Activated gamma-delta T cell treated with Interleukin-2 at 50 U/mL for 16 hours (primary cell): ENCODE data around the gene PLA1A.

Source experiments
- DNase-seq: peaks from one replicate; pipeline ENCODE4 v3.0.0-alpha.2; 2020

Gene PLA1A

DNA sequence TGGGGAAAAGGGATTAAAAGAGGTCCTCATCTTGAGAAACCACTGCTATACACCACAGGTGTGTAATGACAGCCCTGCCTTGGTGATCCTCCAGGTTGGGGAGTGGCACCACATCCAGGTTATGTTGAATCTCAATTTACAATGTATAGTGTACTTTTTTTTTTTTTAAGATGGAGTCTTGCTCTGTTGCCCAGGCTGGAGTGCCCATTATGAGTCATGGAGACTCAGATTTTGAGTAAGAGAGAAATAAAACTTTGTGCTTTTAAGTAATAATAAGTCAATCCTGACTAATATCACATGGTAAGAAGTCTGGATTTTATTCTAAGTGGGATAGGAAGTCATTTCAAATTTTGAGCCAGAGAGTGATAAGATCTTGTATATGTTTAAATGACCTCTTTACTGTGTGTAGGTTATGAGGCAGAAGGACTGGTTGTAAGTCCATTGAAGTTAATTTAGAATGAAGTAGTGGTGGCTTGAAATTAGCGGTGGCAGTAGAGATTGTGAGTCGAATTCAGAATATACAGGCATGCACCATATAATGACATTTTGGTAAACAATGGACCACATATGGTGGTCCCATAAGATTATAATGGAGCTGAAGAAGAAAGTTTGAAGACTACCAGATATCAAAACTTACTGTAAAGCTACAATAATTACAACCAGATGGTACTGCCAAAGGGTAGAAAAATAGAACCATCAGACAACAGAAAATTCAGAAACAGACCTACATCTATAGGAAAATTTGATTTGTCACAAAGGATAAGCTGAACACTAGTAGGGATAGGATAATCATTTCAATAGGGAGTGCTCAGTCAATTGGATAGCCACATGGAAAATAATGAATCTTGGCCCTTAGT, 42.0 kb downstream of the PLA1A start:
- no peak for DNase-seq

DNA sequence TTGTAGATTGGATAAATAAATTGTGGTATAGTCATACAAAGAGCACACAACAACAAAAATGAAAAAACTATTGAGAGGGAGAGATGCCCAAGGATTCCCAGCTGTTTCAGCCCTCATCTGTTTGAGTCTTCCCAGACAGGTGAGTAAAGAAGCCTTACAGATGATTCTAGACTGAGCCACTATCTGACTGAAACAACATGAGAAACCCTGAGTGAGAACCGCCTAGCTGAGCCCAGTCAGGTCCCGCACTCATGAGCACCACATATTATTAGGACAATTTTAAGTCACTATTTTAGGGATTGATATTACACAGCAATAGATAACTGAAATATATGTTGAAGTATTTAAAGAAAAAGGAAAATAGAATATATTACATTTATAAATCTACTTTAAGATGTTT, 43.7 kb downstream of the PLA1A start:
- DNase-seq, result no peak

DNA sequence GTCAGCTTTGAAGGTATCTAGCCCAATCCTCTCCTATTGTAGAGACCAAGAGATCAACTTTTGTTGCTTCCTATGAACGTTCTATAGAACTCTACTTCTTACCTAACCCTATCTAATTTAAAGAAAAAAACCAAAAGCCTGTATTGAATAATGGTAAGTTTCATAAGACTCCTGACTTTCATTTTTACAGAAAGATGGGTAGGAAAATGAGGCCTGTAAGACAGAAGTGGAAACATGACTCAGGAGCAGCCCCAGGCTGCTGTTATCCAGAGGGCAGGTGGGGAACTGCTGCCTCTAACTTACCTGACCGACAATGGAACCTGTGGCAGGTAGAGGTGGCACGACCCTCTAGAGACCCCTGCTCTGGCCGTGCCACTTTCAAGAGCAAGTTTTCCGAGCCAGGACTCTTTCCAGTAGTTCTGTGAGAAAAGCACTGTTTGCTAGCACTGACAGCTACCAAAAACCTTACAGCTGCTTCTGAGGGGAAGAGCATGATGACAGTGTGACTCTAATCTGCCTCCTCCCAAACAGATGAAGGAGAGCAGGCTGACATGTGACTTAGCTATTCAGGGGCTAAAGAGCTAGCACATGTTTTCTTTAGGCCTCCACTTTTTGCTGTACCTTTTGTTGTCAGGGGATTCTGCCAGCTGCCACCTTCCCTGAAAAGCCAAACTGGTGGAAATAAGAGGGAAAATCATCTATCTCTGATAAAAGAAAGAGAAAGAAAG, 45.2 kb downstream of the PLA1A start:
- no peak for DNase-seq

DNA sequence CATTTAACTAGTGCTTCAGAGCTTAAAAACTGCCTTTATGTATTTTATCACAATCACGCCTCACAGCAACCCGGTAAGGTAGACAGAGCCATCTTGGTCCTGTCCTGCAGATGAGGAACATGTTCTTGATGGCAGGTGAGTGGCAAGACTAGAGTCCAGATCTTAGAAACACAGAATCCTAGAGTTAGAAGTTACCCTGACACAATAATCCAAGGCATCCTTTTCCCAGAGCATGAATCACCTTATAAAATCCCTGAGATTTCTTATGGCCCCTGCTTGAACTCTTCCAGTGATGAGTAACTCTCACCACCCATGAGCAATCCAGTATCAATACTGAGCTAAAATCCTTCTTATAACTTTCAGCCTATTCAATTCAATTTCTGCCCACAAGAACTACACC, 45.8 kb downstream of the PLA1A start:
- DNase-seq, result no peak

- no peak for DNase-seq
Measured at GRCh38 chr3:119644481-119644880, 46.8 kb downstream of the PLA1A start.

GRCh38 chr3:119645813-119646212, 48.1 kb downstream of the PLA1A start:
- no peak for DNase-seq

- DNase-seq, result no peak
Measured at GRCh38 chr3:119647171-119647570, 49.5 kb downstream of the PLA1A start.

DNA sequence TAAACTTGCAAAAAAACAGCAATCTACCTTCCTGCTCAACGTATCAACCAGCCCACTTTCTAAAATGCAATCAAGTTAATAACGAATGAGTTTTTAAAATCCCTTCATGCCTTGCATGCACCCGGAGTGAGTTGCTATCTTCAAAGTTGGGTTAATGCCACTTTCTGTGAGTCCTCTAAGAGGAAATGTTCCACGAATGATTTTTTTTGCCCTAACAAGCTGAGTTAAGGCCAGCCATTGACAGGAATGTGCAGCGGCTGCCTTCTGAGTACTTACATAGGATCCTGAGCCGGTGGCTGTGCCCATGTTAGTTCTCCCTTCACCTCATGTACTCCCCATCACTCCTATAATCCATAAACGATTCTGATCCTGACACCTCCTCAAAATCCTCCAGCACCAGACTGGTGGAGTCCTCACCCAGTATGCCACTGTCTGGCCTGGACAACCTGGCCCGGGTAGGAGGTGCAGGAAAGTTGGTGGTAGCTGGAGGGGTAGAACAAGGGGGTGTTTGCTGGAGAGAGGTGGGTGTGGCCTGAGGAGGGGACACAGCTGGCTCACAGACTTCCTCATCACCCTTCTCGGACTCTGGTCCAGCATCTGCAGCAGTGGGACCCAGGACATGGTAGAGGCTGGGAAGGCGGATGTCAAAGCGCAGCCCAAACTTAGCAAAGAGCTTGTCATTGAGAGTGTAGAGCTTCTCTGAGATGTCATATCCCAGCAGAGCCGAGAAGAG, 50.3 kb downstream of the PLA1A start:
- DNase-seq, result no peak

DNA sequence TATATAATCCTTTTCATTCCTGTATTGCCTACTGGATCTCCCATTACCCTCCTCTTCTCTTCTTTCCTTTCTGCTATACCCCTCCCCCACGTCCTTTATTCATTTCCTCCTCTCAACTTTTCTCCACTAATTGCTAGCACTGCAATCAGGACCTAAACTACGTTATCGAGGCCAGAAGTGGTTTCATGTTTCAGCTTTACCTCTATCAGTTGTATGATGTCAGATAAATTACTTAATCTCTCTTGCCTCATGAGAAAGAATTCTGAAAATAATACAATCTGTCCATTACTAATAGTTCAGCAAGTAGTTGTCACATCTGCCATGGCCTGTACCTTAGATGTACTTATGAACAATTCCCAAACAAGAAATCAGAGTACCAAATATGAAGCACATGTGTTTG, 52.1 kb downstream of the PLA1A start:
- no peak for DNase-seq

DNA sequence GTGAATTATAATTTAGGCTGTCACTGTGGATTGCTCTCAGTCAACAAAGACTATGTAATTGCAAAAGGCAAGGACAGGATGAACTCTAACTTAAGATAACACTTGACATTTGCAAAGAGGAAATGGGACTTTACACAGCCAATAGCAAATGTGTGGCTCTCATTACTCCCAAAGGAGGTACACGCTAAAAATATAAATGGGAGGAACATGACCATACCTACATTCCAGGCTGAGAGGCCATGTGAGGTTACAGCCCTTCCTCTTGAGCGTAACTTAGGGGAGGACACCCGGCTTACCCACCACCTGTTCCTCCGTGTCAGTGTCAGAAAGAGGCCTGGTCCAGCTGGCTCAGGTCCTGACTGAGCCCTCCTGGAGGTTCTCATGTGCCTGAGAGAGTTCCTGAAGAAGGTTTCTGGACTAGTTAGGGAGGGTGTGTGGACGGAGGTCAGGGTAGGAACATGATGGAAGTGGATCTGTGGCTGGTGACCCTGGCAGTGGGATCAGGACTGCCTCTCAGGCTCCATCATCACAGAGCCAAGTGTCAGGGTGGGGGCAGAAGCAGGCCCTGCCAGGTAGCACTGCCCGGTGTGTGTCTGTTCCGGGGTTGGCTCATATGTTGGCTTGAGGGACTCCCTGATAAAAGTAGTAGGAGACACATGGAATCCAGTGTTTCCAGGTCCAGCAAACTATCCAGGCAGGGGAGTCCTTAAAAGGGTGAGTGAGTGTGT, 54.8 kb downstream of the PLA1A start:
- no peak for DNase-seq

DNA sequence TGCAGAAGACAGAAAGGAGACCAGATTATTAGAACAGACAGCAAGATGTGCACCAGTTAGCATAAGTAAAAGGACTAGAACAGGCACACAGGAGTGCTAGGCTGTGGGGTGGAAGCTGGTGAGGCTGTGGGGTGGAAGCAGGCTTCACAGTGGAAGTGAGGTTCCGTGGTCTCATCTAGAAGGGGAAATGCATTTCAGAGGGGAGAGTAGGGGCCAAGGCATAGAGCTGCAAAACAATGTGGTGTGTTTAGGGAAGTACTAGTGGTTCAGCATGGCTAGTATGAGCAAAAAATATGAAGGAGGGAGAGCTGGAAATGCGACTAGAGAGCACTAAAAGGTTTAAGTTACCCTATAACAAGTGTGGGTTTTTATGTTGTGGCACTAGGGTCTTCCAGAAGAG, 56.2 kb downstream of the PLA1A start:
- no peak for DNase-seq

DNA sequence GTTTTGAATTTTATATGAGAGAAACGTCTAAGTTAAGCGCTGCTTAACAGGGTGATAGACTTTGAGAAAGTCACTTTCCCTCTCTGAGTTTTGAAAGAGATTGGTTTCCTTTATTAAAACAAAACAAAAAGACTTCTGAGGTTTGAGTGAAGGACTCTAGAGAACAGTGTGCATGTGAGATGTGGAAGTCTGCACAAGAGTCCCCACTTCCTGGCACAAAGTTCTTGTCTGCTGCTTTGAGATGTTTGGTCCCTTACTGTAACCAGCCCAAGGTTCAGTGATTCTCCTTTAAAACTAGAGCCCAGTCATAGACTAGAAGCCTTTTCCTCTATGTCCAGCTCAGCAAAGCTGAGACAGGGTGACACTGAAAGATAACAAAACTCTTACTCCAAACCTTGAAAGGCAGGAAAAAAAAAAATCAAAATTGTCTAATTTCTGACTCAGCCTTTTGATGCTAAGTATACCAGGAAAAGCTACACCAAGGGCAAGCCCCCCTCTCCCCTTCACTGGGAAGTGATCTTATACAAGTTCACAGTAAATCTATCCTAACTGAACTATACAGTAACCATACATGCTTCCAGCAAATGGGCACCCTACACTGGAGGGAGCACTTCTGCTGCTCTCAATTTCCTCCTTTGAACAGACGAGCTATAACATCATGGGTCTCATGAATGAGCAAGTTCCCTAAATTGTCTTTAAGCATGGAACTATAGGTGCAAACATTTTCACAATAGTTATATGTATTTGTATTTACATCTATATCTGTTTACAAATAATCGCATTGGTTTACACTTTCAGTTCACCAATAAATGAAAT, 60.4 kb downstream of the PLA1A start:
- DNase-seq, result no peak

DNA sequence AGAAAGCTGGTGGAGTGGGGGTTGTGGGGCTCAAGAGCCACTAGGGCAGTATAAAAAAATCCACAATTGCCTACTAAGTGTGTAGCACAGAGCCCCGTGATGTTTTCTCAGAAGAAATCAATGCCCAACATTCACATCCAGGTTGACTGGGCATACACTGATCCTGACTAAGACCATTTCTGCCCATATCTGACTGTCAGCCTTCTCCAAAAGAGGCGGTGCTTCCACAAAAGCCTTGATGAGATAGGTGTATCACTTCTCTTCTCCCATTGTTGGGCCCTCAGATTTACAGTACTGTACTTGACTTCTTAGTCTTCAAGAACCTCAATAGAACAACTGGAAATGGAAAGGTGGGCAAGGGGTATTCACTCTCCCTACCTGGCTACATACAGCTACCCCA, 61.3 kb downstream of the PLA1A start:
- no peak for DNase-seq

GRCh38 chr3:119659606-119660291, 62.1 kb downstream of the PLA1A start:
- no peak for DNase-seq

DNA sequence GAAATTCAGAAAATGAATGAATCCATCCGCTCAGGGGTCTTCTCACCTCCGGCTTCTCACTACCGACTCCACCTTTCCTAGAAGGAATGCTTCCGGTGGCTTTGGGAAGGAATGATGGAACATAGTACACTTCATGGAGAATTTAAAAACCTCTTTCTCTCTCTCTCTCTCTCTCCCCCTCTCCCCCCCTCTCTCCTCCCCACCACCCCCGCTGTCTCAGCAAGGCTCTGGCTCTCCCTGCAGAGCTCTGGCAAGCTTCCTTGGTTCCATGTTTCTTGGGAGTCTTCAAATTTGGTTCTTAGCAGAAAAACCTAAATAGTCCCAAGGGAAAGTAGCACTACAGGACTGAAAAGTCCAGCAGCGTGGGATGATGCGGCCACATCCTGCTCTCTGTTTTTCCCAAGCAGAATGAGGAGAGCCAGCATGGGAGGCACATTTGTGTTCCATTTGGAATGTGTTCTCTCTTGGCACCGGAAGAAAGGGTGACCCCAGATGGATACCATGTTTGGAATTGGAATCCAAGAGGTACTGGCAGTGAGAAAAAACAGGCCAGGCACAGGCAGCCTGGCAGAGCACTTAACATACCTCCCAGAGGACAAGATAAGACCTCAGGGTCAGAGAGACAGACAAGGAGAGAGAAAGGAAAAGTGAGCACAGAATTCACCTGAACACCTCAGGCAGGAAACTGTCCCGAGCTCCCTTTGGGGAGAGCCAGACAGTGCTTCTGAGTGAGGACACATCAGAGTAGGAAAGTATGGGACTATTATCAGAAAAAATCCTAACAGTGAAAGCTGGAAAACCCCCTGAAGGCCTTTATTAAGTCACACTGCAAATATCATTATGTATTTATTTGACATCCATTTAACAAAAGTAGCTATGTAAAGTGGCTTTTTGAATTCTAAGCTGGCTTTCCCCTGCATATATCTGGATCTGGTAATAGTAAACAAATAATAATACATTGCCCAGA, 63.1 kb downstream of the PLA1A start, which contains the start of gene POPDC2:
Gene POPDC2 (minus strand): TSS at position 116 of the 967 bp plus-strand sequence. CDS start 166 bp downstream, outside the sequence.
- no peak for DNase-seq

DNA sequence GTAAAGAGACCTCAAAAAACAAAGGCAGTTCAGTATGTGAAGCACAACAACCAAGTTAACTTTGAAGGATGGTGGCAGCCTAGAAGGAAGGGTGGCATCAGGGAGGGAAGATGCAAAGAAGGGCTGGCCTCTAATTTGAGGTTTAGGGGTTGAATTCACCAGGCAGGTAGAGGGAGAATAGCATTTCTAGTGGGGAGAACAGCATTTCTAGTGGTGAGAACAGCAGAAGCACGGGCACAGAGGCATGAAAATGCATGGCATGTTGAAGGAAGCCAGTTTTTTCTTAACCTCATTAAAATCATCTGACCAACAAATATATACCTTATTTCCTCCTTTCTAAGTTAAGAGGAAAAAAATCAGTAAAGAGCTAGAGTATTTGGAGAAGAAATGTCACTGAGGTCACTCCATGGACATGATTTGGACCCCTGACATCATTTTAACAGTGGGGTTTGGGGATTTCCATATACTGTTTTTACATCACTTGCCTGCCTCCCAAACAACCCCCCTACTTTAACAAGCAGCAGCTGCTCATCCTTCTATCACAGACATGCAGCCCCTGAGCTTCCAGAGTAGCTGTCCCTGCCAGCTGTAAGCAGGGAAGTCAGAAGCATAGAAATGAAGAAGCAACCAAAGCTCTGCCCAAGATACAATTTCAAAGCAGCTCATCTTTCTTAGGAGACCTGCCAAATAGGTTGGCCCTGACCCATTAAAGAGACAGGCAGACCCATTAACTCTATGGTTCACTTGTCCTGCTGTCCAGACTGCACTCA, 65.1 kb downstream of the PLA1A start:
- no peak for DNase-seq

GRCh38 chr3:119663885-119664284, 66.2 kb downstream of the PLA1A start:
- no peak for DNase-seq

DNA sequence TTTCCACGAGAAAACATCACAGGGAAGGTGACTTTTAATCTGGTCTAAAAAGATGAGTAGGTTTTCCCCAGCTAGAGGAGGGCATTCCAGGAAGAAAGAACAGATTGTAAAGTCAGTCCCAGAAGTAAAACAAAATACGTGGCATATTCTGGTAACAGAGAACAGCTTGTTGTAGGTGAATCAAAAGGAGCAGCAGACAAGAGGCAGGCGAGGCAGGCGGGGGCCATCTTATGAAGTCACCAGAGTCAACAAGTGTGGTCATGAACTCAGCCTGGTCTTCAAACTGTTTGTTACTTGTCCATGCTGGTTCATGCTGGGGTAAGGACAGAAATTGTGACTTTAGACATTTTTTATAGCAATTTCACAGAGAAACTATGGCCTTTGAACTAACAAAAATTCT, 66.7 kb downstream of the PLA1A start:
- DNase-seq, result no peak

- DNase-seq, result no peak
Measured at GRCh38 chr3:119664850-119665379, 67.2 kb downstream of the PLA1A start.
